GM10847 (cell line): ENCODE data around the gene NKAP.

Experiments used
- POLR2A ChIP-seq: IDR thresholded peaks from 2 replicates; pipeline ENCODE4 v1.6.1; 2011; ENCODE audit not compliant: insufficient read length; ENCODE audit errors: extremely low read depth

NKAP gene

GRCh38 chrX:119943185-119943988, at the start of gene NKAP:
NKAP (minus strand) TSS chrX:119943751; CDS start chrX:119943605, 146 bp downstream.
- peak; percentile 21 for TF ChIP-seq POLR2A

- TF ChIP-seq POLR2A = no peak
Observed at GRCh38 chrX:119991005-119991787, 47.6 kb upstream of the NKAP start.

- no peak for TF ChIP-seq POLR2A
Observed at GRCh38 chrX:119990556-119991004, 47.0 kb upstream of the NKAP start.

GRCh38 chrX:119989905-119990555, 46.5 kb upstream of the NKAP start:
- no peak for TF ChIP-seq POLR2A

GRCh38 chrX:119986203-119986602, 42.7 kb upstream of the NKAP start:
- TF ChIP-seq POLR2A = no peak

GRCh38 chrX:119984652-119985051, 41.1 kb upstream of the NKAP start:
- TF ChIP-seq POLR2A = no peak

- TF ChIP-seq POLR2A = no peak
Observed at GRCh38 chrX:119983494-119983893, 39.9 kb upstream of the NKAP start.

- TF ChIP-seq POLR2A = no peak
Observed at GRCh38 chrX:119982145-119982544, 38.6 kb upstream of the NKAP start.

- TF ChIP-seq POLR2A = no peak
Observed at GRCh38 chrX:119981286-119982070, 37.9 kb upstream of the NKAP start.

GRCh38 chrX:119971184-119971583, 27.6 kb upstream of the NKAP start:
- TF ChIP-seq POLR2A = no peak

GRCh38 chrX:119970574-119970973, 27.0 kb upstream of the NKAP start:
- no peak for TF ChIP-seq POLR2A

GRCh38 chrX:119960625-119961024, 17.1 kb upstream of the NKAP start:
- no peak for TF ChIP-seq POLR2A

- no peak for TF ChIP-seq POLR2A
Observed at GRCh38 chrX:119954374-119954773, 10.8 kb upstream of the NKAP start.

GRCh38 chrX:119948381-119948780, 4.8 kb upstream of the NKAP start:
- TF ChIP-seq POLR2A = no peak

GRCh38 chrX:119945481-119945880, 1.9 kb upstream of the NKAP start:
- TF ChIP-seq POLR2A = no peak
